Uterus (tissue), 2 donors: Measurements from ENCODE around the gene SCAPER.

Experiments used
- CTCF ChIP-seq, 4 experiments: fragments of 200-600 bp in 2 of 4; fragments of 450-650 bp in 2 of 4; sonication (generic) in 2 of 4; IDR thresholded peaks; one replicate each; pipeline ENCODE4 v1.5.1; 2016 to 2019; ENCODE audit warnings: antibody characterized with exemption in 4 of 4, mild to moderate bottlenecking in 2 of 4, moderate library complexity in 1 of 4
- POLR2A ChIP-seq, 2 donors: fragments of 450-650 bp; IDR thresholded peaks; one replicate each; pipeline ENCODE4 v1.6.1; 2016; ENCODE audit warnings: antibody characterized with exemption in 2 of 2, mild to moderate bottlenecking in 1 of 2, moderate library complexity in 1 of 2

GRCh38 chr15:76864586-76864985, 40.6 kb downstream of the SCAPER start:
- TF ChIP-seq CTCF (IDR thresholded peaks at IDR 0.05) (no peak), POLR2A (IDR thresholded peaks at IDR 0.05) (no peak)
